ENCODE data around the gene ELK1. TPM values are rescaled to one million over a fixed set of nuclear protein-coding genes. Genes with fewer than 3 reads are reported as not detected.

The ELK1 gene
- polyA plus RNA-seq, 1 donor (not counting 4 experiments of a cell fraction or from before 2014, with no cell fraction given) = 12.9 TPM

DNA sequence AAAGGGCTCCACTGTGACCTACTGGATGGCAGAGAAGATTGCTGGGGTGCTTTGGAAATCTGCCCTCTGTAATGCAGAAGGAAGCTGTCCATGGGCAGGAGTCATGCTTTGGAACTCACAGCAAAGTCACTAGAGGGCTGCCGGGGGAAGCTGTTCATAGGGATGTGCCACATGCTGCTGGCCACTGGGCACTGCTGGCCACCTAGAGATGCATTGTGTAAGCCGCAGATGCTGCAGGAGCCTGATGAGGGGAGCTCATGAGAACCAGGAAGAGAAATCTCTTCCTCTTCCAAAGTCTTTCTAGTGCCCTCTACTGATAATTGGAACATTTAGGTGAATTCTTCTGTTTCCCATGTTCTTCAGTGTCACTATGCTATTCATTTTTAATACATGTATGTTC, 39.8 kb upstream of the ELK1 start:
- no peak for FAIRE-seq

DNA sequence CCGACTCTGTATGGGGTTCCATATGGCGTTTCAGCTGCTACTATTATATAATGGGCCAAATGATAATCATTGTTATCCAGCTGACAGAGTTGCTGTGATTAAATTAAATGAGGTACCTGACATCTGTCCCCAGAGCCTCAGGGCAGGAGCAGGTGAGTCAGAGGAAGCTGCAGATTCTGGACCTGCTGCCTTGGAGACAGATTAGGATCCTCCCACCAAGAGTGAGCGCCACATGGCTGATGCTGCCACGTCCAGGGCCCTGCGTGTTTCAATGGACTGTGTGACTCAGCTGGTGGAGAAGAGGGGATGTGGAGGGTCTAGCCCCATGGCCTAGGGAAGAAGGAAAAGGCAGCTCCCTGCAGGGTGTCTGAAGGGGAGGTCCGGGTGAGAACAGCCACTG, 36.9 kb upstream of the ELK1 start:
- TF ChIP-seq EZH2 (IDR thresholded peaks at IDR 0.05; ENCODE audit: low read length) = no peak
- TF ChIP-seq, protein P1, sequence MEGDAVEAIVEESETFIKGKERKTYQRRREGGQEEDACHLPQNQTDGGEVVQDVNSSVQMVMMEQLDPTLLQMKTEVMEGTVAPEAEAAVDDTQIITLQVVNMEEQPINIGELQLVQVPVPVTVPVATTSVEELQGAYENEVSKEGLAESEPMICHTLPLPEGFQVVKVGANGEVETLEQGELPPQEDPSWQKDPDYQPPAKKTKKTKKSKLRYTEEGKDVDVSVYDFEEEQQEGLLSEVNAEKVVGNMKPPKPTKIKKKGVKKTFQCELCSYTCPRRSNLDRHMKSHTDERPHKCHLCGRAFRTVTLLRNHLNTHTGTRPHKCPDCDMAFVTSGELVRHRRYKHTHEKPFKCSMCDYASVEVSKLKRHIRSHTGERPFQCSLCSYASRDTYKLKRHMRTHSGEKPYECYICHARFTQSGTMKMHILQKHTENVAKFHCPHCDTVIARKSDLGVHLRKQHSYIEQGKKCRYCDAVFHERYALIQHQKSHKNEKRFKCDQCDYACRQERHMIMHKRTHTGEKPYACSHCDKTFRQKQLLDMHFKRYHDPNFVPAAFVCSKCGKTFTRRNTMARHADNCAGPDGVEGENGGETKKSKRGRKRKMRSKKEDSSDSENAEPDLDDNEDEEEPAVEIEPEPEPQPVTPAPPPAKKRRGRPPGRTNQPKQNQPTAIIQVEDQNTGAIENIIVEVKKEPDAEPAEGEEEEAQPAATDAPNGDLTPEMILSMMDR (optimal IDR thresholded peaks at IDR 0.05 in 1 of 3, IDR thresholded peaks at IDR 0.05 in 1 of 3, conservative IDR thresholded peaks at IDR 0.05 in 1 of 3; ENCODE audit: extremely low read depth in 1 of 3, insufficient read depth in 2 of 3, low read length in 3 of 3) = no peak

More for the DNA sequence above, 39.8 kb upstream of the ELK1 start:
- H3K9me3 ChIP-seq (ENCODE audit: control insufficient read depth, low read depth, low read length) = peaks cover 2% of the 10 kb centered on the region
- H3K9ac ChIP-seq (ENCODE audit: control insufficient read depth, extremely low read depth, insufficient read depth, low read length) = no peak overlapping the region
- H3K36me3 ChIP-seq (ENCODE audit: control insufficient read depth in 2 of 2, extremely low read depth in 1 of 2, insufficient read depth in 2 of 2, low read length in 2 of 2) = no peaks in the 10 kb centered on the region
- no peaks in the 10 kb centered on the region for H3K27me3 ChIP-seq (ENCODE audit: control insufficient read depth, extremely low read depth, insufficient read depth, low read length)
- H3K79me2 ChIP-seq (ENCODE audit: control insufficient read depth, insufficient read depth, low read length) = no peaks in the 10 kb centered on the region
- H3K9me1 ChIP-seq (ENCODE audit: control insufficient read depth, extremely low read depth, insufficient read depth, low read length) = no peaks in the 10 kb centered on the region
- H2AFZ ChIP-seq (ENCODE audit: control insufficient read depth, low read length) = no peak overlapping the region
- TF ChIP-seq, protein P1 (optimal IDR thresholded peaks at IDR 0.05 in 1 of 3, IDR thresholded peaks at IDR 0.05 in 1 of 3, conservative IDR thresholded peaks at IDR 0.05 in 1 of 3; ENCODE audit: extremely low read depth in 1 of 3, insufficient read depth in 2 of 3, low read length in 3 of 3) = no peak
- no peak for TF ChIP-seq EZH2 (IDR thresholded peaks at IDR 0.05; ENCODE audit: low read length)
- no peak overlapping the region for H3K4me3 ChIP-seq (ENCODE audit: control insufficient read depth in 2 of 3, extremely low read depth in 1 of 3, insufficient read depth in 2 of 3, low read depth in 1 of 3, low read length in 3 of 3)
- no peak overlapping the region for H3K27ac ChIP-seq (ENCODE audit: control insufficient read depth, insufficient read depth, low read length)
- dilution Hi-C loops (cut with MboI; ENCODE audit: extremely low pct_ligation_motif_present, low sequenced_read_pairs) = no loop called here
- DNase-seq (ENCODE audit: low read depth, low spot score) = no peak
- H3K4me2 ChIP-seq (ENCODE audit: control insufficient read depth, extremely low read depth, insufficient read depth, low read depth, low read length) = no peak overlapping the region
- H3K4me1 ChIP-seq (ENCODE audit: control insufficient read depth, extremely low read depth, insufficient read depth, low read length) = no peaks in the 10 kb centered on the region
- H4K20me1 ChIP-seq (ENCODE audit: control insufficient read depth, extremely low read depth, insufficient read depth, low read length) = no peaks in the 10 kb centered on the region

More for the DNA sequence above, 36.9 kb upstream of the ELK1 start:
- H3K79me2 ChIP-seq (ENCODE audit: control insufficient read depth, insufficient read depth, low read length) = no peaks in the 10 kb centered on the region
- H3K36me3 ChIP-seq (ENCODE audit: control insufficient read depth in 2 of 2, extremely low read depth in 1 of 2, insufficient read depth in 2 of 2, low read length in 2 of 2) = no peaks in the 10 kb centered on the region
- dilution Hi-C loops (cut with MboI; ENCODE audit: extremely low pct_ligation_motif_present, low sequenced_read_pairs) = no loop called here
- no peak for DNase-seq (ENCODE audit: low read depth, low spot score)
- H3K4me2 ChIP-seq (ENCODE audit: control insufficient read depth, extremely low read depth, insufficient read depth, low read depth, low read length) = no peak overlapping the region
- no peak for FAIRE-seq
- H3K9me1 ChIP-seq (ENCODE audit: control insufficient read depth, extremely low read depth, insufficient read depth, low read length) = no peaks in the 10 kb centered on the region
- H4K20me1 ChIP-seq (ENCODE audit: control insufficient read depth, extremely low read depth, insufficient read depth, low read length) = no peaks in the 10 kb centered on the region
- no peaks in the 10 kb centered on the region for H3K27me3 ChIP-seq (ENCODE audit: control insufficient read depth, extremely low read depth, insufficient read depth, low read length)
- H3K9me3 ChIP-seq (ENCODE audit: control insufficient read depth, low read depth, low read length) = peaks cover 2% of the 10 kb centered on the region
- H3K4me3 ChIP-seq (ENCODE audit: control insufficient read depth in 2 of 3, extremely low read depth in 1 of 3, insufficient read depth in 2 of 3, low read depth in 1 of 3, low read length in 3 of 3) = no peak overlapping the region
- no peak overlapping the region for H2AFZ ChIP-seq (ENCODE audit: control insufficient read depth, low read length)
- H3K9ac ChIP-seq (ENCODE audit: control insufficient read depth, extremely low read depth, insufficient read depth, low read length) = no peak overlapping the region
- H3K4me1 ChIP-seq (ENCODE audit: control insufficient read depth, extremely low read depth, insufficient read depth, low read length) = no peaks in the 10 kb centered on the region
- H3K27ac ChIP-seq (ENCODE audit: control insufficient read depth, insufficient read depth, low read length) = no peak overlapping the region
